Activated T-cell treated with anti-CD3 and anti-CD28 coated beads, Interleukin-2, amount 50 U/mL, for 24 hours (primary cell): ENCODE measurements around the gene PCDH1.
A peak's percentile ranks its signal among the peaks of the same experiment; 100 is the strongest.

Experiments used
- DNase-seq: peaks from one replicate; pipeline ENCODE4 v3.0.0-alpha.2; 2020
- H3K27ac Mint-ChIP-seq: 2 replicates; pipeline ENCODE4 v1.8.0; 2020; ENCODE audit warnings: mild to moderate bottlenecking, mixed read lengths
- H3K27me3 Mint-ChIP-seq: 2 replicates; pipeline ENCODE4 v1.8.0; 2020; ENCODE audit warnings: mixed read lengths
- H3K36me3 Mint-ChIP-seq: 2 replicates; pipeline ENCODE4 v1.8.0; 2020; ENCODE audit warnings: low read depth, mixed read lengths
- H3K4me1 Mint-ChIP-seq: 2 replicates; pipeline ENCODE4 v1.8.0; 2020; ENCODE audit warnings: low read depth, mixed read lengths
- H3K4me3 Mint-ChIP-seq: 2 replicates; pipeline ENCODE4 v1.8.0; 2020; ENCODE audit warnings: mild to moderate bottlenecking, moderate library complexity, mixed read lengths
- H3K9me3 Mint-ChIP-seq: 2 replicates; pipeline ENCODE4 v1.8.0; 2020; ENCODE audit warnings: mixed read lengths

PCDH1 gene

DNA sequence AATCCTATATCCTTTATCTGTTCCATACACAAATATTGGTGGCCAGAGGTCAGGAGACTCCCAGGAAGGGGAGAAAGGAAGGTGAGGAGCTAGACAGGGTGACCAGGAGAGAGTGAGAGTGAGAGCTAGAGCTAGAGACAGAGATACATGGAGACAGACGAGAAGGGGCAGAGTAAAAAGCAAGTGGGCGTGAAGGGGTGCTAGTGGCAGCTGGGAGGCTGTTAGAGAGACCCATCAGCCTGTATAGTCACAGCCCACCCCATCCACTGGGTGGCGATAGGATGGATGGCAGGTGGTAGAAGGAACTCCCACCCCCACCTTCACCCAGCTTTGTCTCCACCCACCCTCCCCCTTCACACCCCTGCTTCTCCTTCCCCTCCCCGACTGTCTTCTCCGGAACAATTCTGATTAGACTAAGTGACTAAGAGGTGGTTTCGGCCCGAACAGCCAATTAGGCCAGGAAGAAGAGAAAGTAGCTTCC lies 32.8 kb downstream of the PCDH1 start:
- Mint-ChIP-seq H3K36me3 (no peaks in the 10 kb centered on the region), H3K4me1 (peaks cover 18% of the 10 kb centered on the region), H3K27ac (no peak overlapping the region), H3K9me3 (no peaks in the 10 kb centered on the region), H3K27me3 (peaks cover 14% of the 10 kb centered on the region), H3K4me3 (no peak overlapping the region)
- peak; percentile 38 for DNase-seq

DNA sequence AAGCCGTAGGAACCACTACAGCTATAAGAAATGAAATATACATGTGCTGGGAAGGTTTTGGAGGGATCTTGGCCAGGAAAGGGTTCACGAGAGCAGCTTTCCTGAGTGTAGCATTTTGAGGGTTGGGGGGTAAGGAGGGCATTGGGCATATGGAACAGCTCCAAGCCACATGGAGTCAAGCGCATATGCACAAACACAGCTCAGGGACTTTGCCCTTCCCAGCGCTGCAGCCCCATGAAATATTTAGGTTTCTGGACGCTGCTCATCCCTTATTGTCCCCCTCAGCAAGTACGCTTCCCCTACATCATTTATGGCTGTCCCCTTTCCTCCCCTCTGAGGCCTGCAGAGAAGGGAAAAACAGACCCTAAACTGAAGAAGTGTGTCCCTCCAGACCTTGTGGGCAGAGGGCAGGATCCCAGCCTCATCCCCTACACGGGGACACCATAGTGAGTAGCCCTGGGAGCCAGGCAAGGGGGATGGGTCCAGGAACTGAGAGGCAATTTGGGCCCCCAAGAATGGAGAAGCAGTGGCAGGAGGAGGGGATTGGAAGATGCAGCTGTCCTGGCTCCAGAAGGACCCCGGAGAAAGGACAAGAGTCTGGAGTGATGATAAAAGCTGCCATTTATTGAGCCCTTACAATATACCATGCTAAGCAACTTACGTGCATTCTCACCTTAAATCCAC lies 33.7 kb downstream of the PCDH1 start:
- no peak for DNase-seq
- Mint-ChIP-seq H3K27ac (no peak overlapping the region), H3K9me3 (no peaks in the 10 kb centered on the region), H3K4me1 (peaks cover 18% of the 10 kb centered on the region), H3K27me3 (peaks cover 14% of the 10 kb centered on the region), H3K36me3 (no peaks in the 10 kb centered on the region), H3K4me3 (no peak overlapping the region)

DNA sequence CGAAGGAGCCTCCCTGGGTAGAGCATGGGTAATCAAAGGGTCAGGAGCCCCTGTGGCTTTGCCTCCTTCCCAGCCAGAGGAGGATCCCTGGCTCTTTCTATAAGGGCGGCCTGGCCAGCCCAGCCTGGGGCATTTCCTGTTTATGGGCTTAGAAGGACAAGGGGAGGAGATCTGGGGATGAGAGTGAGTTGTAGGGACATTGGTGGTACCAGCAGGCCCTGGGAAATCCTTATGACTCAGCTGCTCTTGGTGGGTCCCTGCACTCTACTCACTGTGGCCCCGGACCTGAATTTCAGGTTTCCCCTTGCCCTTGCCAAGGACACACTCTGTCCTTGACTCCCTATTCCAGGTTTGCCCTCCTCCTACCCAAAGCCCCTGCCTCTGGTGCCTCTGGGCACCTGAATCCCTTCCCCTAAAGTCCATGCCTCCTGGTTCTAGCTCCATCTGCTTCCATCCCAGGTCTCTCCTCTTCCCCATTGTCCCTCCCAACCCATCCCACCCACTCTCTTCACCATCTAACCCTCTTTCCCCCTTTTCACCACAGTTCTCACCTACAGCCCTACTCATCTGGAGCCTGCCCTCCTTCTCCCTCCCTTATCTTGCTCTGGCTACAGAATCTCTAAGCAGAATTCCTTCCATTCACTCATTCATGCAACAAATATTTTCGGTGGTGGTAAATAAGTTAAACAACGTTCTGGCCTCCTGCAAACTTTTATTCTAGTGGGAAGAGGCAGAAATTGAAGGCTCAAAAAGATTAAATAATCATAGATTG lies 34.9 kb downstream of the PCDH1 start:
- DNase-seq = no peak
- Mint-ChIP-seq H3K36me3 (no peaks in the 10 kb centered on the region), H3K4me3 (no peak overlapping the region), H3K9me3 (no peaks in the 10 kb centered on the region), H3K27ac (no peak overlapping the region), H3K27me3 (peaks cover 14% of the 10 kb centered on the region), H3K4me1 (peaks cover 14% of the 10 kb centered on the region)

DNA sequence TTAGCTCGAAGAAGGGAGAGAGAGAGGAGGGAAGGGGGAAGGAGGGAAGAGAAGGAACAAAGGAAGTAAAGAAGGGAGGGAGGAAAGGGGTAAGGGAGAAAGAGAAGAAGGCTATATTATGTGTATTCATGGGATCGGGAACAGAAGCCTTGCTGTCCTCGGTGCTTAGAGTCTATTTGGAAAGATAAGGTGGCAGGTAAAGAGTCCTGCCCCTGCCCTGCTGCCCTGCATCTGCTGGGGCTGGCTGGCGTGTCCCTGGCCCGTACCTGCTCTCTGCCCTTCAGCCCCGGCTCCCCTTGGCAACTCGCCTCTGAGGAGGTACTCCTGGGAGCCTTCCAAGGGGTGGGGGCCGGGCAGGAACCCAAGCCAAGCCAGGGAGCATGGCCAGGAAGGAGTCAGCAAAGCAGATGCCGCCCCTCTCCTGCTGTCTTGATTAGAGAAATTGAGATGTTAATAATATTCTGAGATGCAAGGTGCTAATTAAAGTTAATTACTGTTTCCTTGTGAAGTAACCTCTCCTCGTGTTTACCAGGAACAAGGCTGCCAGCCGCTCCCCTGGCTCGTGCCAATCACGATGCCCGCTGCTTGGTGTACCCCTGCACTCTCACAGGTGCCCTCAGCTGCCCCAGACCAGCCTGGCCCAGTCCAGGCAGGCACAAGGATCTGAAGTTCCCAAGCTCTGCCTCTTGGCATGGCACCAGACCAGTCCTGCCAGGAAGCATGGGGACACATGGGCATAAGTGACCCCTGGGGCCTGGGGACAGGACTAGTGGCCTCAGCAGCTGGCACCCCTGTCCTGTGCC lies 36.6 kb downstream of the PCDH1 start:
- no peak for DNase-seq
- H3K27me3 Mint-ChIP-seq = peaks cover 20% of the 10 kb centered on the region
- no peaks in the 10 kb centered on the region for H3K36me3 Mint-ChIP-seq
- no peak overlapping the region for H3K27ac Mint-ChIP-seq
- H3K4me1 Mint-ChIP-seq = peaks cover 16% of the 10 kb centered on the region
- no peak overlapping the region for H3K4me3 Mint-ChIP-seq
- no peaks in the 10 kb centered on the region for H3K9me3 Mint-ChIP-seq

DNA sequence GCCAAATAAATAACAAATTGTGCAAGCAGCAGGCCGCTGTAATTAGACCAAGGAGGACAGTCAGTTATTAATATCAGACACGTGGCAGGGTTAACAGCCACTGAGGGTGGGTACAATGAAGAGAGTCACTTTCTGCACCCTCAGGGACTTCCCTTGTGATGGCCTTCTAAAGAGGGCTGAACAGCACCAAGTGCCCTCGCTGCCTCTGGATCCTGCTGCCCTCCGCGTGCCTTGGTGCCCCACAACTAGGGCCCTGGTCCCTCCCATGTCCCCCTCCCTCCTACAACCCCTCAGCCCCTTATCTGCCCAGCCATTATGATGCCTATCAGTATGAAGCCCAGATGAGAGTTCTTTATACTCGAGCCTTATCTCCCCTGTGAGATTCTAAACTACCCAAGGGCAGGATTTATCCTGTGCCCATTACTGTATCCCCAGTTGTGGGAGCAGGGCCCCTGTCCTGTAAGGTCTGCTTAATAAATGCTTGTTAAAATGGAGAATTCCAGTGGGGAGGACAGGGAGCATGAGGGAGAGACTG lies 37.3 kb downstream of the PCDH1 start:
- DNase-seq = no peak
- H3K27ac Mint-ChIP-seq = no peak overlapping the region
- peaks cover 20% of the 10 kb centered on the region for H3K27me3 Mint-ChIP-seq
- H3K9me3 Mint-ChIP-seq = no peaks in the 10 kb centered on the region
- peaks cover 19% of the 10 kb centered on the region for H3K4me1 Mint-ChIP-seq
- no peaks in the 10 kb centered on the region for H3K36me3 Mint-ChIP-seq
- no peak overlapping the region for H3K4me3 Mint-ChIP-seq

DNA sequence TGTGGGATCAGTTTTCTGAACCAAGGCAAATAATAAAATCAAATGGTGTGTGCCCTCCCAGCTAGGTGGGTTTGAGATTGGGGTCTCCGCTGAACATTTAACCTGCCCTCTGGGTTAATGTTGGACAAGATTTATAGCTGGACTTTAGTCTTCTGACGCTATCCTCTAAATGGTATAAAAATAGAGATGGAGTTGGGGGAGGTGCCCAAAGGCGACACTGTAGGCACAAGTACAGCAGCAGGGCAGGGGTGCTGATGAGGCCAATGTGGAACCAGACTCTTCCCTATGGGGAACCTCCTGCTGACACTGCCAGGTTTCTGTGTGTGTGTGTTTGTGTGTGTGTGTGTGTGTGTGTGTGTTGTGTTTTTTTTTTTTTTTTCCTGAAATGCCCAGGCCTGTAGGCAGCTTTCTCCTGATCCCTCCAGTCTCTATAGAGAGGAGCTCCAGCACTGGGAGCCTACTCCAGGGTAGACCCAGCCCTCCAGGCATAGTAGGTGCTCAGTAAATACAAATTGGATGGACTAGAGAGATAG lies 37.9 kb downstream of the PCDH1 start:
- Mint-ChIP-seq H3K9me3 (no peaks in the 10 kb centered on the region), H3K4me1 (peaks cover 19% of the 10 kb centered on the region), H3K27ac (no peak overlapping the region), H3K27me3 (peaks cover 20% of the 10 kb centered on the region), H3K4me3 (no peak overlapping the region), H3K36me3 (no peaks in the 10 kb centered on the region)
- no peak for DNase-seq

DNA sequence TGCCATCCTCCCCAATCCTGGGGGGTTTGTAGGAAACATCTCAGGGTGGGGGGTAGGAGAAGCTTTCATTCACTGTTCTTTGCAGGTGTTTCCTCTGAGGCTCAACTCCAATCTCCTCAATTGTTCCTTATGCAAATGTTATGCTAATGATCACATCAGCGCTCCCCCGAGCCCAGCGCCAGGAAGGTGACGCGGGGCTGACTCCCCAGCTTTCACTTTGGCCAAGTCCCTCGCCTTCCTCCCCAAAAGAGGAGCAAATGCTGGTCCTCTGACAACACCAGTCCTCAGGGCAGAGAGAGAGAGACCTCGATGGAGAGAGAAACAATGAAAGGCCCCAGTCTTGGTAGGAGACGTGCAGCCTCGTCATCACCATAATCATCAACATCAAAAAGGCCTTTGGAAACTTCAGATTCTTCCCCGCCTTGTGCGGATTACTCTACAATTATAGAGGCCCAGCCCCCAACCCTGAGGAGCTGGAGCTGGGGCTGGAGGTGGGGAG lies 39.1 kb downstream of the PCDH1 start:
- Mint-ChIP-seq H3K4me1 (peaks cover 17% of the 10 kb centered on the region), H3K4me3 (no peak overlapping the region), H3K36me3 (no peaks in the 10 kb centered on the region), H3K27me3 (peaks cover 19% of the 10 kb centered on the region), H3K27ac (no peak overlapping the region), H3K9me3 (no peaks in the 10 kb centered on the region)
- no peak for DNase-seq

DNA sequence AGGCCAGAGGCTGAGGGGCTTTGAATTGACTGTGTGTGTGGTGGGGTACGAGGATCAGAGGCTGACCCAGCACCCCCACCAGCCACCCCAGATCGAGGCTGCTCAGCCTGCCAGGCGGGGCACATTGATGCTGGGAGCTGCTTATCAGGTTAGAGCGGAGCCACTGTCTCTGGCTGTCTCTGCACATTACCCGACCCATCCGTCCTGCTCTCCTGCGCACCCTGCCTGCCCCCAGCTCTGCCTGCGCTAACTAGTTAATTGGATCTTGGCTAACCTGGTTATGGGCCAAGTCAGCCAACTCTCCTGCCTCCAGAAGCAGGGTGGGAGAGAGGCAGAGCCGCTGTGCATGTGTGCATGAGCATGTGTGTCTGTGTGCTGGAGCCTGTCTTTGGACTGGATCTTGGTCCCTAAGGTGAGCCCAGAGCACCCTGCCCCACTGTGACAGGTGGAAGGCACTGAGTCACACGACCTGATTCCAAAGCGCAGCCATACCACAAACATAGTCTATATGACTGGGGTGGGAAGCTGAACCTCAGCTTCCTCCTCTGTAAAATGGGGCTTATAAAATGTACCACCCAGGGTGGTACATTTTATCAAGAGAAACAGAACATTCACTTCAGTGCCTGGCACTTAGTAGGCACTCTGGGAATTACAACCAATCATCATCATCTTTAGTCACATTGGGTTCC lies 39.7 kb downstream of the PCDH1 start:
- peaks cover 14% of the 10 kb centered on the region for H3K27me3 Mint-ChIP-seq
- no peak overlapping the region for H3K4me3 Mint-ChIP-seq
- peaks cover 17% of the 10 kb centered on the region for H3K4me1 Mint-ChIP-seq
- no peak overlapping the region for H3K27ac Mint-ChIP-seq
- no peaks in the 10 kb centered on the region for H3K36me3 Mint-ChIP-seq
- no peak for DNase-seq
- no peaks in the 10 kb centered on the region for H3K9me3 Mint-ChIP-seq

DNA sequence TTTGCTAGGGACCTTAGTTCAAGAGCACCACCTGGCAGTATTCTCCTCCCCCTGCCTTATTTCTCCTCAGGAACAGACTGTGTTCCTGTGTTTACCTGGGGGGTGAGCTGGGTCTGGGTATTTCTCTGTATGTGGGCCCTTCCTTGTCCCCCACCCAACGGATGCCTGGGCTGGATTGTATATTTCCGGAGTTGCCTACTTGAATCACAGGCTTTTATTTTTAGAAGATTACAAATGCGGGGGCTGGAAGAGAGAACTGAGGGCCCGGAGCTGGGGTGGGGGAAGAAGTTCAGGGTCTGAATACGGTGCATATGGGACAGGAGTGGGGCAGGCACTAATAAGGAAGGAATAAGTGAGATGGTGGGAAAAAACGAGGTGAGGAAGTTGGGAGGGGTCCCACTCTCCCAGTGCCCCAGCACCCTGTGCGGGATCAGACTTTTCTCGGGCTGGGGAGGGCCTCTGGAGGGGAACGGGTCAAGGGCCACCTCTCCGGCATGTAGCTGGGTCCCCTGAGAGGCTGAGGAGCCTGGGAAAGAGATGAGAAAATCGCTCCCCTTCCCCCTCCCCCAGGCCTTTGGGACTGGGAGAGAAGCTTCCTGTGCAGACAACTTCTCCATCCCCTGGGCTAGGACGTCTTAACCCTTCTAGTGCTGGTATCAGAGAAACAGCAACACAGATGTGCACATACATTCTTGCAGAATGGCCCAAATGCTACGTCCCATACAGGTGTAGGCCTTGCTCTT lies 42.1 kb downstream of the PCDH1 start:
- Mint-ChIP-seq H3K27me3 (peaks cover 6% of the 10 kb centered on the region), H3K9me3 (no peaks in the 10 kb centered on the region), H3K4me1 (peaks cover 17% of the 10 kb centered on the region), H3K36me3 (no peaks in the 10 kb centered on the region), H3K4me3 (no peak overlapping the region), H3K27ac (no peak overlapping the region)
- no peak for DNase-seq

DNA sequence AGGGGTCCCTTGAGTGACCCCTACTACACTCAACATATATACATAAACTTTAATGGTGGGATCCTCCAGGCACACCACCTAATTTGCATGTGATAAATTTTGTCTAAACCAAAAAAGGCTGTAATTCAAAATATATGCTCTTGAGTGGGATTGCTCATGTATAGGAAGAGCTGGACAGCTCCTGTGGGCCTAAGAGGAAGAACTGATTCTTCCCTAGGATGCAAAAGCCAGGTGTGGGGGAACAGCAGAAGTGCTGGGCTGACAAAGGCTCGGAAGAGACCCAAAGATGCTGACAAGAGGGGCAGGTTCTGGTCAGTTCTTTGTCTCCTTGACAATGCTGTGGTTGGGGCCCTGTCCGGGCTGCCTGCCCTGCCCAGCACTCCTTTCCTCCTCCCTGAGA lies 43.9 kb downstream of the PCDH1 start:
- Mint-ChIP-seq H3K36me3 (no peaks in the 10 kb centered on the region), H3K4me3 (no peak overlapping the region), H3K4me1 (peaks cover 17% of the 10 kb centered on the region), H3K27me3 (peaks cover 6% of the 10 kb centered on the region), H3K27ac (no peak overlapping the region), H3K9me3 (no peaks in the 10 kb centered on the region)
- DNase-seq = no peak

DNA sequence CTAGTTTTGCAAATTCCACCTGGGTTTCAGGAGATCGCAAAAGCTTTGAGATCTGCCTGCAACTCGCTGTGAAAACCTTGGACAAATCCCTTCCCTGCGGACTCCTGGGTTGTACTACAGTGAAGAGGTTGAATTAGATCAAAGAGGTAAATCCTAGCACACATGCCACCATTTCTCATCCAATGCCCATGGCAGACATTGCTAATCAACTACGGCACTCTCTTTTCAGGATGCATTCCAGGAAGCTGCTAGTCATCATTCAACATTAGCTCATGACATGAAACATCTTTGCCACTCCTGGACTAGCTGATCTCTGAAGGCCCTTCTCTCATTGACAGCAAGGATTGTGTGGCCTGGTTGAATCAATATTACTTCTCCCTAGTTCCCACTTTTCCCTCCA lies 46.1 kb downstream of the PCDH1 start:
- peaks cover 12% of the 10 kb centered on the region for H3K4me1 Mint-ChIP-seq

DNA sequence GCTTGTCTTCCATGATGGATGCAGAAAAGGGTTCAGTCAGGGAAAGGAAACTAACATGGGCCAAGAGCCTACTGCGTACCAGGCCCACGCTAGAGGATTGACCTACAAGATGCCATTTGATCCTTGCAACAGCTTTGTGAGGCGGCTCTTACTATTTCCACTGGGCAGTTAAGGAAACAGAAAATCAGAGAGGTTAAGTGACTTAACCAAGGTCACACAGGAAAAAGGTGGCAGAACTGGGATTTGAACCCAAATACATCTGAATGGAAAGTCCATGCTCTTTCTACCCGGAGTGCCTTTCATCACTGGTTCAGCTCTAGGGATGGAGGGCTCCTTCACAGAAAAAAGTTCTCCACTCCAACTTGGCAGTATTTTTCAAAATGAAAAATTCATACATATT lies 50.0 kb downstream of the PCDH1 start:
- no peaks in the 10 kb centered on the region for H3K27me3 Mint-ChIP-seq
- no peak overlapping the region for H3K4me3 Mint-ChIP-seq

More for the DNA sequence above, 46.1 kb downstream of the PCDH1 start:
- Mint-ChIP-seq H3K27ac (no peak overlapping the region), H3K9me3 (no peaks in the 10 kb centered on the region), H3K27me3 (no peaks in the 10 kb centered on the region), H3K4me3 (no peak overlapping the region), H3K36me3 (no peaks in the 10 kb centered on the region)
- no peak for DNase-seq

DNA sequence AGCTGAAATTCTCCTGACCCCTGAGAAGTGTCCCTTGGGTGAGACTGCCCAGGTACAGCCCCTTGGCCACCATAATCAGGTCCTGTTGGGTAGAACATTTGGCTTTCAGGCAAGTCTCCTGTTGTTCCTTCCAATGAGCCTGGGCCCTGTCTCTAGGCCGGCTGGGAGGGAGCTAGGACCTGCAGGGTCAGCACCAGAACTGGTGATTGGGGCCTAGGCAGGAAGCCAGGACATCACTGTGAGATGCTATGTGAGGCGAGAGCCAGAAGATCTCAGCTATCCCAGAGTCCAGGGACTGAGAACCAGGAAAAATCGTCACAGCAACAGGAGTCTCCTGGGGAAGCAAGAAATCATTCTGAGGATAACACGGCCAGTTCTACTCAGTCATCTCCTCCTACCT lies 51.5 kb downstream of the PCDH1 start:
- no peaks in the 10 kb centered on the region for H3K36me3 Mint-ChIP-seq
- H3K27me3 Mint-ChIP-seq = no peaks in the 10 kb centered on the region
- H3K27ac Mint-ChIP-seq = no peak overlapping the region
- DNase-seq = no peak
- no peak overlapping the region for H3K4me3 Mint-ChIP-seq
- no peaks in the 10 kb centered on the region for H3K9me3 Mint-ChIP-seq
- no peaks in the 10 kb centered on the region for H3K4me1 Mint-ChIP-seq

More for the DNA sequence above, 50.0 kb downstream of the PCDH1 start:
- Mint-ChIP-seq H3K9me3 (no peaks in the 10 kb centered on the region), H3K27ac (no peak overlapping the region), H3K4me1 (no peaks in the 10 kb centered on the region), H3K36me3 (no peaks in the 10 kb centered on the region)
- DNase-seq = no peak
